Panc1 (cell line): ENCODE measurements around the gene NYAP1. TPM values are rescaled to one million over a fixed set of nuclear protein-coding genes. Genes with fewer than 3 reads are reported as not detected.

ENCODE experiments used
- ATAC-seq: fragments of 200-7000 bp; cut with Tn5 transposase; 2 replicates; pipeline ENCODE4 v1.9.1; 2020; ENCODE audit warnings: mild to moderate bottlenecking, moderate library complexity
- BruUV-seq: library from RNA; stranded (reverse); fragments of 400-500 nt; replicated peaks from 2 replicates; lab custom pipeline; 2021; lab: Mats Ljungman, UMichigan
- CTCF ChIA-PET: fragments of 300-600 bp; sonication (Branson Sonifier 250); formaldehyde crosslinking; loops from one replicate; lab custom pipeline; 2022; ENCODE audit warnings: antibody characterized with exemption; lab: Charles Lee
- POLR2A ChIA-PET: fragments of 300-600 bp; sonication (Branson Sonifier 250); formaldehyde crosslinking; loops from one replicate; lab custom pipeline; 2022; ENCODE audit warnings: antibody characterized with exemption; lab: Charles Lee
- DNase-seq: peaks from one replicate; pipeline ENCODE4 v3.0.0-alpha.2; 2010; ENCODE audit warnings: low read depth, low spot score
- H3K27ac ChIP-seq: 2 replicates; pipeline ENCODE4 v1.5.1; 2011; ENCODE audit warnings: mild to moderate bottlenecking, low read length, inconsistent platforms
- H3K27me3 ChIP-seq: fragments of 200-500 bp; sonication (Bioruptor generic); 2 replicates; pipeline ENCODE4 v1.6.0; 2014; ENCODE audit warnings: low read length, inconsistent platforms; ENCODE audit not compliant: control insufficient read depth, insufficient read depth
- H3K36me3 ChIP-seq: fragments of 200-500 bp; sonication (Bioruptor generic); 2 replicates; pipeline ENCODE4 v1.5.1; 2014; ENCODE audit warnings: inconsistent platforms, mild to moderate bottlenecking, low read length, moderate library complexity; ENCODE audit not compliant: control insufficient read depth, insufficient read depth
- H3K4me1 ChIP-seq: 2 replicates; pipeline ENCODE4 v1.5.1; 2011; ENCODE audit warnings: inconsistent platforms, mild to moderate bottlenecking, low read length, moderate library complexity; ENCODE audit not compliant: control insufficient read depth, insufficient read depth
- H3K4me3 ChIP-seq, 2 experiments: 2 replicates each; pipeline ENCODE4 v1.5.1; 2011 to 2012; ENCODE audit warnings: low read depth in 2 of 2, low read length in 2 of 2, mild to moderate bottlenecking in 2 of 2, inconsistent platforms in 1 of 2, moderate library complexity in 1 of 2
- H3K9me3 ChIP-seq: fragments of 200-500 bp; sonication (Bioruptor generic); 2 replicates; pipeline ENCODE4 v1.5.1; 2014; ENCODE audit warnings: low read depth, mild to moderate bottlenecking, inconsistent platforms, low read length, moderate library complexity; ENCODE audit not compliant: control insufficient read depth, insufficient read depth
- CTCF ChIP-seq: fragments of 450-650 bp; IDR thresholded peaks from 2 replicates; pipeline ENCODE4 v1.5.1; 2017; ENCODE audit warnings: mild to moderate bottlenecking
- POLR2AphosphoS5 ChIP-seq: IDR thresholded peaks from 2 replicates; pipeline ENCODE4 v1.6.1; 2012; ENCODE audit warnings: mild to moderate bottlenecking, low read depth, low read length, moderate library complexity
- SIN3A ChIP-seq: IDR thresholded peaks from 2 replicates; pipeline ENCODE4 v1.6.1; 2012; ENCODE audit warnings: low read depth, mild to moderate bottlenecking, low read length, moderate library complexity, borderline replicate concordance; ENCODE audit not compliant: insufficient read depth
- TCF7L2 ChIP-seq: IDR thresholded peaks from 2 replicates; pipeline ENCODE4 v1.6.1; 2011; ENCODE audit warnings: mild to moderate bottlenecking, low read depth, low read length, inconsistent platforms
- in situ Hi-C: cut with HindIII; loops from 2 replicates; pipeline ENCODE4 v1.10.0; 2016; ENCODE audit warnings: low sequenced_read_pairs, low pct_unique_long_range_greater_than_20kb
- intact Hi-C: fragments of 100-400 bp; cut with micrococcal nuclease; formaldehyde crosslinking; loops from one replicate; pipeline ENCODE4 v1.10.0; 2022; ENCODE audit not compliant: unreplicated experiment
- total RNA-seq: library from RNA; stranded (reverse); gene quantifications from one replicate; pipeline ENCODE4 v1.2.1, GENCODE V29; 2021; ENCODE audit not compliant: unreplicated experiment
- TF ChIP-seq, protein P1 (sequence below), 2 experiments: IDR thresholded peaks; 2 replicates each; pipeline ENCODE4 v1.6.1; 2011 to 2012; ENCODE audit warnings: low read depth in 2 of 2, control low read depth in 1 of 2, low read length in 1 of 2, mild to moderate bottlenecking in 1 of 2, moderate library complexity in 1 of 2; ENCODE audit not compliant: insufficient read depth in 1 of 2

Gene NYAP1
- total RNA-seq, 1 experiment from 2014 or later: 4.0 TPM

GRCh38 chr7:100485471-100485876, 1.7 kb downstream of the NYAP1 start:
- in situ Hi-C loops (no loop called here), intact Hi-C loops (no loop called here)
- no TSS peak for BruUV-seq
- DNase-seq (no peak), ATAC-seq (no peak)
- TF ChIP-seq, protein P1, sequence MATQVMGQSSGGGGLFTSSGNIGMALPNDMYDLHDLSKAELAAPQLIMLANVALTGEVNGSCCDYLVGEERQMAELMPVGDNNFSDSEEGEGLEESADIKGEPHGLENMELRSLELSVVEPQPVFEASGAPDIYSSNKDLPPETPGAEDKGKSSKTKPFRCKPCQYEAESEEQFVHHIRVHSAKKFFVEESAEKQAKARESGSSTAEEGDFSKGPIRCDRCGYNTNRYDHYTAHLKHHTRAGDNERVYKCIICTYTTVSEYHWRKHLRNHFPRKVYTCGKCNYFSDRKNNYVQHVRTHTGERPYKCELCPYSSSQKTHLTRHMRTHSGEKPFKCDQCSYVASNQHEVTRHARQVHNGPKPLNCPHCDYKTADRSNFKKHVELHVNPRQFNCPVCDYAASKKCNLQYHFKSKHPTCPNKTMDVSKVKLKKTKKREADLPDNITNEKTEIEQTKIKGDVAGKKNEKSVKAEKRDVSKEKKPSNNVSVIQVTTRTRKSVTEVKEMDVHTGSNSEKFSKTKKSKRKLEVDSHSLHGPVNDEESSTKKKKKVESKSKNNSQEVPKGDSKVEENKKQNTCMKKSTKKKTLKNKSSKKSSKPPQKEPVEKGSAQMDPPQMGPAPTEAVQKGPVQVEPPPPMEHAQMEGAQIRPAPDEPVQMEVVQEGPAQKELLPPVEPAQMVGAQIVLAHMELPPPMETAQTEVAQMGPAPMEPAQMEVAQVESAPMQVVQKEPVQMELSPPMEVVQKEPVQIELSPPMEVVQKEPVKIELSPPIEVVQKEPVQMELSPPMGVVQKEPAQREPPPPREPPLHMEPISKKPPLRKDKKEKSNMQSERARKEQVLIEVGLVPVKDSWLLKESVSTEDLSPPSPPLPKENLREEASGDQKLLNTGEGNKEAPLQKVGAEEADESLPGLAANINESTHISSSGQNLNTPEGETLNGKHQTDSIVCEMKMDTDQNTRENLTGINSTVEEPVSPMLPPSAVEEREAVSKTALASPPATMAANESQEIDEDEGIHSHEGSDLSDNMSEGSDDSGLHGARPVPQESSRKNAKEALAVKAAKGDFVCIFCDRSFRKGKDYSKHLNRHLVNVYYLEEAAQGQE (IDR thresholded peaks at IDR 0.05; ENCODE audit: insufficient read depth in 1 of 2, low read depth in 2 of 2, low read length in 1 of 2): no peak
- TF ChIP-seq CTCF (no peak), TCF7L2 (no peak), SIN3A (no peak), POLR2AphosphoS5 (no peak)
- Histone ChIP-seq H3K27ac (peak overlapping the region; percentile 24; the same call in 1 of the 2 replicates), H3K4me3 (no peak overlapping the region), H3K27me3 (no peaks in the 10 kb centered on the region), H3K36me3 (no peaks in the 10 kb centered on the region), H3K4me1 (peaks cover 25% of the 10 kb centered on the region), H3K9me3 (no peaks in the 10 kb centered on the region)
- POLR2A ChIA-PET: no interaction called here
- CTCF ChIA-PET: interaction anchor here (0.9 kb wide), 1 partner anchor 16 kb away, joined by 3 read pairs; no protein-coding TSS in a partner anchor

- no peak overlapping the region for H3K4me3 ChIP-seq
- POLR2A ChIA-PET: no interaction called here
- H3K36me3 ChIP-seq: no peaks in the 10 kb centered on the region
- CTCF ChIA-PET: no interaction called here
- no peaks in the 10 kb centered on the region for H3K27me3 ChIP-seq
- TF ChIP-seq CTCF (no peak), SIN3A (no peak), POLR2AphosphoS5 (no peak), TCF7L2 (no peak)
- TF ChIP-seq, protein P1 (IDR thresholded peaks at IDR 0.05; ENCODE audit: insufficient read depth in 1 of 2, low read depth in 2 of 2, low read length in 1 of 2): no peak
- in situ Hi-C loops (no loop called here), intact Hi-C loops (no loop called here)
- no peaks in the 10 kb centered on the region for H3K9me3 ChIP-seq
- 0 out of 2 replicates have a peak overlapping the region, but pooled peaks have one; percentile 24 for H3K27ac ChIP-seq
- DNase-seq (no peak), ATAC-seq (no peak)
- no TSS peak for BruUV-seq
- peaks cover 25% of the 10 kb centered on the region for H3K4me1 ChIP-seq
Measured at GRCh38 chr7:100486111-100486636, 2.4 kb downstream of the NYAP1 start.
